ENCODE measurements around the gene CADM2. TPM values are rescaled to one million over a fixed set of nuclear protein-coding genes. Genes with fewer than 3 reads are reported as not detected.

The CADM2 gene
- total RNA-seq, 1 donor from 2014 or later: 4.3 TPM

DNA sequence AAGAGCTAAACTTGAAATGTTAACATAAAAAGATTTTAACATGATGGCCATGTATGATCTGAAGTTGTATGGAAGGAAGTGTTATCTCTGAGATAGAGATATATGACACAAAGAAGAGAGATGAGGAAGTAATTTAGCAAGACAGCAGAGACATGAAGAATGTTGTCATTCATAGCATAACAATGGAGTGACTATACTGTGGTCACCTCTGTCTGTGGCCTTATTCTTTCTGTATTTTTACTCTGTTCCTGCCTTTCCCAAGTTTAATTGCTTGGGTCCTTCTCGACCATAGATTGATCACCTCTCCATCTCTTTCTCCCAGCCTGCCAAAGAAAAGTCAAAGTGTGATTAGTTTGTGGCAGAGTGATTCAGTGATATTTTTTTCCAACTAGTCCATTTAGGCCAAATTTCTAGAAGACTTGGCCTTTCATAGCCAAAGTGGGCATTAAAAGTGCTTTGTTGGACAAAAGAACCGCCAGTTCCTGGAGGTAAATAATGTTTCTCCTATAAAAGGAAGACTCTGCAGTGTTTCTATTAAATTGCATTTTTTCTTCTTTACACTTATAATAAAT is 711.9 kb downstream of the CADM2 start:
- Histone ChIP-seq H3K27ac (replicated peaks) (no peak overlapping the region), H3K4me1 (no peaks in the 10 kb centered on the region), H3K27me3 (ENCODE audit: low read depth) (no peaks in the 10 kb centered on the region), H3K4me3 (no peak overlapping the region), H3K9me3 (replicated peaks) (no peaks in the 10 kb centered on the region), H3K36me3 (no peaks in the 10 kb centered on the region)
- intact Hi-C loops (cut with micrococcal nuclease): no loop called here
- no peak for DNase-seq
- TF ChIP-seq, protein P1, sequence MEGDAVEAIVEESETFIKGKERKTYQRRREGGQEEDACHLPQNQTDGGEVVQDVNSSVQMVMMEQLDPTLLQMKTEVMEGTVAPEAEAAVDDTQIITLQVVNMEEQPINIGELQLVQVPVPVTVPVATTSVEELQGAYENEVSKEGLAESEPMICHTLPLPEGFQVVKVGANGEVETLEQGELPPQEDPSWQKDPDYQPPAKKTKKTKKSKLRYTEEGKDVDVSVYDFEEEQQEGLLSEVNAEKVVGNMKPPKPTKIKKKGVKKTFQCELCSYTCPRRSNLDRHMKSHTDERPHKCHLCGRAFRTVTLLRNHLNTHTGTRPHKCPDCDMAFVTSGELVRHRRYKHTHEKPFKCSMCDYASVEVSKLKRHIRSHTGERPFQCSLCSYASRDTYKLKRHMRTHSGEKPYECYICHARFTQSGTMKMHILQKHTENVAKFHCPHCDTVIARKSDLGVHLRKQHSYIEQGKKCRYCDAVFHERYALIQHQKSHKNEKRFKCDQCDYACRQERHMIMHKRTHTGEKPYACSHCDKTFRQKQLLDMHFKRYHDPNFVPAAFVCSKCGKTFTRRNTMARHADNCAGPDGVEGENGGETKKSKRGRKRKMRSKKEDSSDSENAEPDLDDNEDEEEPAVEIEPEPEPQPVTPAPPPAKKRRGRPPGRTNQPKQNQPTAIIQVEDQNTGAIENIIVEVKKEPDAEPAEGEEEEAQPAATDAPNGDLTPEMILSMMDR (IDR thresholded peaks at IDR 0.05; ENCODE audit: borderline replicate concordance): no peak

DNA sequence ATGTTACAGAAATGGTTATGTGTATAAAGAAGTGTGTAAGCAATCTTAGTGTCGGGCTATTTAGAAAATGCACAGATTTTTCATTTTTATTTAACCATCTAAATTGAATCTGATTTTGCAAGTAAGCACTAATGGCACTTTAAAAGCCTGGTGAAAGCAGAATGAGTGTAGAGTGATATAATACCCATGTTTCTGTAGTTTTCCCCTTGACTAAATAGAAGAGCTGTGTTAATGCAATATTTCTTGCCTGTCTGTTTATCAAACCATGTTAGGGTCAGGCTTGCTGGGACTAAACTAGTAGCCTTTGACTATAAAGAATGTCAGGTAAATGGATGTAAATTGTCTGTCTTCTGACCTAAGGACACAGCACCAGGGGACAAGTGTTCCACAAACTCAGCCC is 714.0 kb downstream of the CADM2 start:
- DNase-seq: no peak
- no peaks in the 10 kb centered on the region for H3K36me3 ChIP-seq
- intact Hi-C loops (cut with micrococcal nuclease): no loop called here
- no peak overlapping the region for H3K27ac ChIP-seq (replicated peaks)
- H3K4me1 ChIP-seq: no peaks in the 10 kb centered on the region
- H3K27me3 ChIP-seq (ENCODE audit: low read depth): no peaks in the 10 kb centered on the region
- no peaks in the 10 kb centered on the region for H3K9me3 ChIP-seq (replicated peaks)
- no peak overlapping the region for H3K4me3 ChIP-seq
- TF ChIP-seq, protein P1 (IDR thresholded peaks at IDR 0.05; ENCODE audit: borderline replicate concordance): no peak

DNA sequence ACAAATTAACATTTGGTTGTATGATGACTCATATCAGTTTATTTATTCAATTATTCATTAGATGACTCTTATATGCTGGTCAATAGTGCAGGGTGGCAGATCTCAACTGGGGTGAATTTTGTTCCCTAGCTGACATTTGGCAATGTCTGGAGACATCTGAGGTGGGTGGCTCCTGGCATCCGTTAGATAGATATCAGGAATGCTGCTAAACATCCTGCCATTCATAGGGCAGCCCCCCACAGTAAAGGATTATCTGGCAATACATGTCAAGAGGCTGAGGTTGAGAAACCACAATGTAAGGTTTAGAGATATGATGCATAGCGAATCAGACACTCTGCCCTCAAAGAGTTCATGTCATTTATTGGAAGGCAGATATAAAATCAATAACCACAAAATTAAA is 719.9 kb downstream of the CADM2 start:
- intact Hi-C loops (cut with micrococcal nuclease): no loop called here
- Histone ChIP-seq H3K27ac (replicated peaks) (no peak overlapping the region), H3K36me3 (no peaks in the 10 kb centered on the region), H3K4me3 (no peak overlapping the region), H3K27me3 (ENCODE audit: low read depth) (no peaks in the 10 kb centered on the region), H3K4me1 (no peaks in the 10 kb centered on the region), H3K9me3 (replicated peaks) (no peaks in the 10 kb centered on the region)
- no peak for DNase-seq
- TF ChIP-seq, protein P1 (IDR thresholded peaks at IDR 0.05; ENCODE audit: borderline replicate concordance): no peak

DNA sequence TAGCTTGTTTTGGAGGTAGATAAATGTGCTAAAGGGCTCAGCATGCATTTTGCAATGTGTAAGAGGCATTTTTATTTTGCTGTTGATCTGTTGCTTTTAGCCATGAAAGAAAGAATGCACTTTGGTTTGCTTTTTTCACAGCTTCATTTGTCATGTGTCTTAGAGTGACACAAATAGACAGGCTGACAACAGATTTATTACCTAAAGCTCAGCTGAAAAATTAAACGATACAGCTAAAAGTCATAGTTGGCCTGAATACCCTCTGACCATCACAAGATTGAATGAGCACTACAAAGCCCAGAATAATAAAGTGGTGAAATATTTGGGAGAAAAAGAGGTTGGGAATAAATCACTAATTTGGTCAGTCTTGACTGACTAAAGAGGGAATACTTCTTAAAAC is 723.1 kb downstream of the CADM2 start:
- no peaks in the 10 kb centered on the region for H3K36me3 ChIP-seq
- intact Hi-C loops (cut with micrococcal nuclease): no loop called here
- DNase-seq: no peak
- H3K27ac ChIP-seq (replicated peaks): no peak overlapping the region
- H3K27me3 ChIP-seq (ENCODE audit: low read depth): no peaks in the 10 kb centered on the region
- H3K4me1 ChIP-seq: no peaks in the 10 kb centered on the region
- no peaks in the 10 kb centered on the region for H3K9me3 ChIP-seq (replicated peaks)
- H3K4me3 ChIP-seq: no peak overlapping the region
- TF ChIP-seq, protein P1 (IDR thresholded peaks at IDR 0.05; ENCODE audit: borderline replicate concordance): no peak

DNA sequence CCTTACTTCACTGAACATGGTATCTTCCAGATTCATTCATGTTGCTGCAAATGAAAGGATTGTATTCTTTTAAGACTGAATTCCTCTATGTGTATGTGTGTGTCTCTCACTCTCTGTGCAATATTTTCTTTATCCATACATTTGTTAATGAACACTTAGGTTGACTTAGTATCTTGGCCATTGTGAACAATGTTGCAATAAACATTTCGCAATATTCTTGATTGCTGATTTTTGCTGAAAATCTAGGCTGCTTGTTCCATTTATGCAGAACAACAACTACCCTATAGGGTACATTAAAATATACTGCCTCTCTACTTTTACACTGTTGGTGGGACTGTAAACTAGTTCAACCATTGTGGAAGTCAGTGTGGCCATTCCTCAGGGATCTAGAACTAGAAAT is 732.4 kb downstream of the CADM2 start:
- DNase-seq: no peak
- Histone ChIP-seq H3K4me1 (no peaks in the 10 kb centered on the region), H3K36me3 (no peaks in the 10 kb centered on the region), H3K27ac (replicated peaks) (no peak overlapping the region), H3K4me3 (no peak overlapping the region), H3K9me3 (replicated peaks) (peaks cover 9% of the 10 kb centered on the region), H3K27me3 (ENCODE audit: low read depth) (no peaks in the 10 kb centered on the region)
- intact Hi-C loops (cut with micrococcal nuclease): no loop called here
- TF ChIP-seq, protein P1 (IDR thresholded peaks at IDR 0.05; ENCODE audit: borderline replicate concordance): no peak
